Activated CD4-positive, alpha-beta T cell treated with anti-CD3 and anti-CD28 coated beads for 48 hours (primary cell): Measurements from ENCODE around the gene RASSF9.

Experiments used
- DNase-seq: peaks from one replicate; pipeline ENCODE4 v3.0.0-alpha.2; 2020

Gene RASSF9

DNA sequence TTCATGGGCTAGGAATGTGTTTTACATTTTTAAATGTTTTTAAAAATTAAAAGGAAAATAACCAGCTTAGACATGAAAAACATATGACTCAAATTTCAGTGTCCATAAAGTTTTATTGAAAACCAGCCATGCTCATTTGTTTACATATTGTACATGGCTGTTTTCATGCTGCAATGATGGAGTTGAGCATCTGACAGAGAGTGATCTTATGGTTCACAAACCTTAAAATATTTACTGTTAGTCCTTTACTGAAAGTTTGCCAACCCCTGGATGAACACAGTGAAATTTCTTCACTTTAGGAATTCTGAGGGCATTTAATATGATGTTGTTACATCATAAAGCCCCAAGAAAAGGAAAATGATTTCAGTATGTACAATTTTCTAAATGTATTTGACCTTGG, 16.1 kb downstream of the RASSF9 start:
- no peak for DNase-seq

GRCh38 chr12:85814741-85815140, 21.5 kb downstream of the RASSF9 start:
- DNase-seq, result no peak

- no peak for DNase-seq
Observed at GRCh38 chr12:85814071-85814470, 22.1 kb downstream of the RASSF9 start.

- no peak for DNase-seq
Observed at GRCh38 chr12:85809500-85809899, 26.7 kb downstream of the RASSF9 start.

DNA sequence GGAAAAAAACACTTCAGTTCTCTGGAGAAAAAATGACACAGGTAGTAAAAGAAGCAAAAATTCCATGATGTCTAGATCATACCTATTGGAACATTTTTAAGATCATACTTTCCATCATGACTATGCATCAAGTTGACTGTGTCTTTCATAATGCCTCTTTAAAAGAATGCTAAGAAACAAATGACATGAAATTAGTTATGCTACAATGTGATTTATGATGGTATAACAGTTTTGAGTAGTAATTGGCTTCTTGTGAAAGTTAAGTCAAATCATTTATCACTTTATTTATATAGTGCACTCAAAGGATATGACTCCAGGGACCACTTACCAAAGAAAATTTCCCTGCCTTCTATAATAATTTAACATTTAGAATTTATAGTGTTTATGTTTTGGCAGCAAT, 28.5 kb downstream of the RASSF9 start:
- no peak for DNase-seq

DNA sequence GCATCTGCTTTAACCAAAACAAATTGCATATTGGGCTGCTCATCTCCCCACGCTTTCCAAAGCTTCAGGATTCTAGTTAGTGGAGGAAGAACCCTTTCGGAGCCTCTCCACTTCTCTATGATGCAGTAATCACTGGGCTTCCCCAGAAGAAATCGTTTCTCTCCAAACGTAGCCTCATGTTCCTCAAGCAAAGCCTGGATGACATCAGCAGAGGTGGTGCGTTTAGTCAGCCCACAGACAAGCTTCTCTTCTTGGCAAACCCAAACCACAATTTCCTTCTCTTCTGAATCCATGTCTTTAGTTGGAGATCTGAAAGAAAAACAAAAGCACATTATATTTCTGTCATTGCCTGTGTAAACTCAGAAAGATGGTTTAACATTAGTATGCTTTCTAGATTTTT, 30.6 kb downstream of the RASSF9 start:
- DNase-seq, result no peak

- DNase-seq, result no peak
Observed at GRCh38 chr12:85804663-85805062, 31.5 kb downstream of the RASSF9 start.

GRCh38 chr12:85803923-85804322, 32.3 kb downstream of the RASSF9 start:
- no peak for DNase-seq

DNA sequence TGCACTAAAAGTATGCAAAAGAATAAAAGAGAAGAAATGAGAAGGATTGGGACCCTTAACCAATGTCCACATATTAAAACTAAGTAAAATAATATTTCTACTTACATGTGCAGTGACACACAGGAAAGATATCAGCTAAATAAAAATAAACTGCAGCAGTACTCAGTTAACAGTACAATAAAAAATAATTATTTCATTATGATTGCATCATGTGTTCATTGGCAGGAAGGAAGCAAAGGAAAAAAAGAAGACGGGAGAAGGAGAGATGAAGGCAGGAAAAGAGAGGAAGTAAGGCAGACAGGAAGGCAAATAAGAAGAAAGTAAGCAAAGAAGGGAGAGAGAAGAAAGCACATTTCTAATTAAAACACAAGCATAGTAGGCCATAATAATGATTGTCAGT, 33.0 kb downstream of the RASSF9 start:
- DNase-seq, result no peak

DNA sequence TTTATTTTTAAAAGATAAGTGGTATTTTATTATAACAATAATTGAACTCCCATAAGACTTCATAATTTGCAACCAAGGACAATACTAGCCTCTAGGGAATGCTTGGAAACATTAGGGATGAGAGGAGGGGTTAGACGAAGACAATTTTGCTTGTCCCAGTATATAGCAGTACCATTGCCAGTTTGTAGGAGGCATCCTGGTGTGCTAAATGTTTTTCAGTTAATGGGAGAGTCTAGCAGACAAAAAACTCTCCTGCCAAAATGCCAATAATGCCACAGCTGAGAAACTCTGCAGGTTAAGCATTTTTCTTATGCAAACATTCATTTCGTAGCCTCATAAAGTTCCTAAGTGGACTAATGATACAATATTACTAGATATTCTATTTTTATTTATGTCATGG, 38.1 kb downstream of the RASSF9 start:
- DNase-seq, result no peak

DNA sequence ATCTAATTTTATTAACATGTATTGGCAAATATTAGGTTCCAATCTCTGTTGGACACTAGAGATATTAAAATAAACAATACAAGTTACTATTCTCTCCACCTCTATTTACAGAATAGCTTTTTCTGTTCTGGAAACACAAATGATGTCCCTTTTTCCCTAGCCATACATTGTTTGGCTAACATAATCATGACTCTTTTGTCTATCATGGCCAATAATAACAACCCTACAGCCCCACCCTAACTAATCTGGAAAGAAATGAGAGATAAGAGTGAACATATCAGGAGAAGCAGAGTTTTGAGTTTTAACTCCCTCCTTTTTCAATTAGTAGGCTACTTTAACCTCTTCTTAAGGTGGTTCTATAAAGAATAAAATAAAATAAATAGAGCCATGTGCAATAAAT, 40.2 kb downstream of the RASSF9 start:
- DNase-seq, result no peak

DNA sequence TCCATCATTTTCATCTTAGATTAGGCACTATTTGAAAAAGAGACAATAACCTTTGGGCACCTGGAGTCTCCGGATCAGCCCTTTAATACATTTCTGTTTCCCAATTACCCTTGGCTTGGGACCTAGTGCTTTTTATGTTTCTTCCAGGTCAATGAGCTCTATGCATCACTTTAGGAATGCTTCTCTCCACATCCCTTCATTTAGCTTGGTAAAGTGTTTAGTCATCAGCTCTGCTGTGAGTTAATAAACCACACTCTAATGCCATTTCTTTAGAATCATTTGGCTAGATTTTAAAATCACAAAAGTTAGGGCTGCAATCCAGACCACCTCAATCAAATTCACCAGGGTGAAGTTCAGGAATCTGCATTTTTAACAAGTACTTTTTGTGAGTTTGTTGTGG, 41.7 kb downstream of the RASSF9 start:
- DNase-seq, result no peak

- no peak for DNase-seq
Observed at GRCh38 chr12:85784096-85784720, 52.0 kb downstream of the RASSF9 start.

GRCh38 chr12:85782711-85783110, 53.5 kb downstream of the RASSF9 start:
- DNase-seq, result no peak

DNA sequence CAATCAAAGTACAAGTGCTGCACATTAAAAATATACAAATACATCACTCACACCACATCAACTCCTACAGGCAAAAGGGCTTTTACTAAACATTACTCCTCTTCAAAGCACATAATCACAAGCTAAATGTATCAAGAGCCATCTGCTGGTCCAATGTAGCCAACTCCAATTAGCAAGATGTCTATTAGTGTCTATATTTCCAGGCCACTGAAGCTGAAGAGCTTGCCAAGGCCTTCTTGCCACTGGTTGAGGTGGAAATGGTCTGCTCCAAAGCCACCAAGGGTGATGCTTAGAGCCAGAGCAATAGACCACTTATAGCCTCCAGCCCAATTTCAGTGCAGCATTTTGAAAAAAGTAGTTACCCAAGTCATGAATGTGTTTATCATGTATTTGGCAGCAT, 54.4 kb downstream of the RASSF9 start:
- no peak for DNase-seq

GRCh38 chr12:85779768-85780167, 56.4 kb downstream of the RASSF9 start:
- no peak for DNase-seq

DNA sequence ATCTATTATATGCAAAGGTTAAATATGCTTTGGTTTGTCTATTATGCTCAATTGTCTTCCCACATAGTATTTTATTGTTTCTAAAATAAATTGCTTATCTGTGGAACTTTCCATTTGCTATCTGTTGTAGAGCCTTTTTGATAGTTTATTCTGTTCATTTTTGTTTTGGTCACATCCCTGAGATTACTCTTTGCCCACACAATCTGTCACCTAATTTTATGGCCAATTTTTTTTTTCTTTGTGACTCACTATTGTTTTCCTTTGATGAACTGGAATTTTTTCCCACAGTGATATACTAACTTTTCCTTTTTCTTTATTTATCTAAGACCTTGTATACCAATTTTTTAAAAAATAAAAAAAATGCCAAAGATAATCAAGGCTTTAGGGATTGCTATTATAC, 61.1 kb downstream of the RASSF9 start:
- no peak for DNase-seq

DNA sequence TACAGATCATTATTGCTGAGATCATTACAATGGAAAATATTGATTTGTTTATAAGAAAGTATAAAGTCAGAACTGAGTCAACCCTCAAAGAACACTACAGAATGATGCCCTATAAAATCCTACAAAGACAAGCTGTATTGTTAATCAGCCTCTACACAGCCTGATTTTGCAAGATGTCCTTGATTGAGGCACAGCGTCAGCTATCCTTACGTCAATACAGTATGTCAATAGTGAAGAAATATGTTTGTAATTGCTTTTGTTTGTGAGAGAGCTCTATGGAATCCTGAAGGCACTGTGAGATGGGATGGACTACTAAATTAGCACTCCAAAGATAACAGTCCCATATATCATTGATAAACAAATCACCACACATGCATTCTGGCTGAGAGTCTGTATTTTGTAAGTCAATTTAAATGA, 70.7 kb downstream of the RASSF9 start:
- no peak for DNase-seq

DNA sequence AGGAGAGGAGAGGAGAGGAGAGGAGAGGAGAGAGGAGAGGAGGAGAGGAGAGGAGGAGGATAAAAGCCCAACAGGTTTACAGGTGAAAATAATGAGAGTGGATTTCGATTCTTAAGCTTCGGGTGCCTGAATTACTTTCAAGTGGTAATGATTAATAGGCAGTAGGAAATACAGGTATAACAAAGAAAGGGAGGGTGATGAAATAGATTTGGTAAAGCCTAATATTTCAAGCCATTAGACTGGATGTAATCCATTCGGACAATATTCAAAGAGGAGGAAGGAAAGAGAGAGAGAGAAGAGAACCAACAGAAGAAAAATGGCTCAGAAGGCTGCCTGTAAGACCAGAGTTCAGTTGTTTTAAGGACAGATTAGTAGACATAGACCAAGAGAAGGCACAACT, 76.6 kb downstream of the RASSF9 start:
- no peak for DNase-seq

DNA sequence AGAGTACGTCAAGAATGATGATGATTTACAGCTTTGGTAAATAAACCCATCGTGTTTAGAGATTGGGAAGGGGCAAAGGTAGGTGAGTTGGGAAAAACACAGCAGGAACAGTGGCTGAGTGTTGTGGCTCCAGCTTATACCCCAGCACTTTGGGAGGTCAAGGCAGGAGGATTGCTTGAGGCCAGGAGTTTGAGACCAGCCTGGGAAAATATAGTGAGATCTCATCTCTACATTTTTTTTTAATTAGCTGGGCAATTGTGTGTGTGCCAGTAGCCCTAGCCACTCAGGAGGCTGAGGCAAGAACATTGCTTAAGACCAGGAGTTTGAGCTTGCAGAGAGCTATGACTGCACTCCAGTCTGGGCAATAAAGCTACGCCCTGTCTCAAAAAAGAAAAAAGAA, 77.1 kb downstream of the RASSF9 start:
- DNase-seq, result no peak

DNA sequence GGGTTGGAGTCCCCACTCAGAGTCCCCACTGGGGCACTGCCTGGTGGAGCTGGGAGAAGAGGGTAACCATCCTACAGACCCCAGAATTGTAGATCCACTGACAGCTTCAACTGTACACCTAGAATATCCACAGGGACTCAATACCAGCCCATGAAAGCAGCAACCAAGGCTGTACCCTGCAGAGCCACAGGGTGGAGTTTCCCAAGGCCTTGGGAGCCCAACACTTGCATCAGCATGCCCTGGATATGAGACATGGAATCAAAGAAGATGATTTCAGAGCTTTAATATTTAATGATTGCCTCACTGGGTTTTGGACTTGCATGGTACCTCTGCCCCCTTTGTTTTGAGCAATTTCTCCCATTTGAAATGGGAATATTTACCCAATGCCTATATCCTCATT, 80.4 kb downstream of the RASSF9 start:
- no peak for DNase-seq
